Naive thymus-derived CD8-positive, alpha-beta T cell (primary cell): Measurements from ENCODE around the gene CDK19. TPM values are rescaled to one million over a fixed set of nuclear protein-coding genes. Genes with fewer than 3 reads are reported as not detected.

ENCODE experiments used
- ATAC-seq, 2 donors: fragments of 150-1000 bp; cut with Tn5 transposase in 1 of 2; sonication (Bioruptor Pico), chemical (Tn5 transposase) in 1 of 2; 1 replicate in 1 of 2; 2 replicates in 1 of 2; pipeline ENCODE4 v1.10.0; 2021; ENCODE audit warnings: mild to moderate bottlenecking in 2 of 2, moderate library complexity in 2 of 2
- POLR2A ChIA-PET: fragments of 350-600 bp; sonication (Branson Sonifier 250); formaldehyde crosslinking; loops from one replicate; lab custom pipeline; 2021; ENCODE audit warnings: antibody characterized with exemption; lab: Charles Lee
- DNase-seq, 10 donors: peaks; one replicate each; pipeline versions ENCODE4 v3.0.0 to v3.0.0-alpha.2; 2020 to 2022
- H3K27ac Mint-ChIP-seq, 10 donors: one replicate each; pipeline ENCODE4 v1.8.0; 2020 to 2022; ENCODE audit warnings: mild to moderate bottlenecking in 10 of 10, mixed read lengths in 10 of 10, moderate library complexity in 4 of 10, inconsistent platforms in 1 of 10
- H3K27me3 Mint-ChIP-seq, 5 donors: one replicate each; pipeline ENCODE4 v1.8.0; 2021 to 2022; ENCODE audit warnings: mixed read lengths in 5 of 5
- H3K36me3 Mint-ChIP-seq, 3 donors: one replicate each; pipeline ENCODE4 v1.8.0; 2020 to 2022; ENCODE audit warnings: mixed read lengths in 3 of 3, mild to moderate bottlenecking in 2 of 3, inconsistent platforms in 1 of 3
- H3K4me1 Mint-ChIP-seq, 4 donors: one replicate each; pipeline ENCODE4 v1.8.0; 2021 to 2022; ENCODE audit warnings: mixed read lengths in 4 of 4
- H3K4me3 Mint-ChIP-seq, 10 donors: one replicate each; pipeline ENCODE4 v1.8.0; 2020 to 2022; ENCODE audit warnings: mild to moderate bottlenecking in 10 of 10, mixed read lengths in 10 of 10, moderate library complexity in 6 of 10, inconsistent platforms in 1 of 10
- H3K9me3 Mint-ChIP-seq, 9 donors: one replicate each; pipeline ENCODE4 v1.8.0; 2020 to 2022; ENCODE audit warnings: mixed read lengths in 9 of 9, mild to moderate bottlenecking in 3 of 9, inconsistent platforms in 1 of 9, moderate library complexity in 1 of 9
- polyA plus RNA-seq, 3 donors: library from polyadenylated mRNA; unstranded; fragments of 300-500 nt; fragmentation: Illumina TruSeq; gene quantifications; one replicate each; pipeline ENCODE4 v1.2.3, GENCODE V29; 2021
- total RNA-seq, 8 experiments: library from RNA in 2 of 8; stranded (reverse) in 2 of 8; gene quantifications; one replicate each; pipeline ENCODE4 v1.2.3 and lab custom pipeline; 2021 to 2026

Gene CDK19
- total and polyA plus RNA-seq, 5 experiments from 2014 or later, result 1.1 to 20.0 (median 2.1) TPM

GRCh38 chr6:110831405-110831804 is 16.1 kb upstream of the CDK19 start:
- H3K27me3 Mint-ChIP-seq, result no peaks in the 10 kb centered on the region
- ATAC-seq (no peak), DNase-seq (no peak)
- no peak overlapping the region for H3K4me3 Mint-ChIP-seq
- H3K9me3 Mint-ChIP-seq, result no peaks in the 10 kb centered on the region
- peaks cover 0 to 3% (median 0%) of the 10 kb centered on the region in 4 donors for H3K4me1 Mint-ChIP-seq
- POLR2A ChIA-PET, result no interaction called here
- no peaks in the 10 kb centered on the region for H3K36me3 Mint-ChIP-seq
- no peak overlapping the region for H3K27ac Mint-ChIP-seq

GRCh38 chr6:110828396-110828795 is 13.1 kb upstream of the CDK19 start:
- Mint-ChIP-seq H3K27ac (peak overlapping the region in 1 of 10 donors; percentile 48), H3K4me1 (peaks cover 0 to 9% (median 0%) of the 10 kb centered on the region in 4 donors), H3K9me3 (no peaks in the 10 kb centered on the region), H3K36me3 (no peaks in the 10 kb centered on the region), H3K4me3 (no peak overlapping the region), H3K27me3 (no peaks in the 10 kb centered on the region)
- no peak for DNase-seq
- POLR2A ChIA-PET, result no interaction called here
- no peak for ATAC-seq

DNA sequence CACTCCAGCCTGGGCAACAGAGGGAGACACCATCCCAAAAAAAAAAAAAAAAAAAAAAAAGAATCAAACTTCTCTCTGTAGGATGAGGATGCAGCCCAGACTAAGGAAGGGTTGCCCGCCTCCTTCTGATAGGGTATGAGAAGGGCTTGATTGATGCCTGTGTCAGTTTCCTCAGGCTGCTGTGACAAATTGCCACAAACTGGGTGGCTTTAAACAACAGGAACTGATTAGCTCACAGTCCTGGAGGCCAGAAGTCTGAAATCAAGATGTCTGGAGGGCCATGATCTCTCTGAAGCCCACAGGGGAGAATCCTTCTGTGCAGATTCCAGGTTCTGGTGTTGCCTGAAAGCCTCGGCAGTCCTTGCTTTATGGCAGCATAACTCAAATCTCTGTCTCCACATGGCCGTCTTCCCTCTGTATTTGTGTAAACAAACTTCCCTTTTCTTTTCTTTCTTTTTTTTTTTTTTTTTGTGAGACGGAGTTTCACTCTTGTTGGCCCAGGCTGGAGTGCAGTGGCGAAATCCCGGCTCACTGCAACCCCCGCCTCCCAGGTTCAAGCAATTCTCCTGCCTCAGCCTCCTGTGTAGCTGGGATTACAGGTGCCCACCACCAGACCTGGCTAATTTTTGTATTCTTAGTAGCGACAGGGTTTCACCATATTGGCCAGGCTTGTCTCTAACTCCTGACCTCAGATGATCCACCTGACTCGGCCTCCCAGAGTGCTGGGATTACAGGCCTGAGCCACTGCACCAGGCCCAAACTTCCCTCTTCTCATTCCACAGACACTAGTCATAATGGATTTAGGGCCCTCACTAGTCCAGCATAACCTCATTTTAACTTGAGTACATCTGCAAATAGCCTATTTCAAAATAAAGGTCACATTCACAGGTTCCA is 11.2 kb upstream of the CDK19 start:
- no peak for DNase-seq

GRCh38 chr6:110823146-110823545 is 7.9 kb upstream of the CDK19 start:
- Mint-ChIP-seq H3K4me1 (peaks cover 0 to 13% (median 0%) of the 10 kb centered on the region in 4 donors), H3K9me3 (no peaks in the 10 kb centered on the region), H3K27me3 (no peaks in the 10 kb centered on the region), H3K4me3 (no peak overlapping the region), H3K27ac (no peak overlapping the region), H3K36me3 (no peaks in the 10 kb centered on the region)
- DNase-seq (no peak), ATAC-seq (no peak)
- POLR2A ChIA-PET, result no interaction called here

More for the DNA sequence above, 11.2 kb upstream of the CDK19 start:
- no peak for ATAC-seq
- POLR2A ChIA-PET, result interaction anchor here (1.0 kb wide), 1 partner anchor 48 kb away, joined by 3 read pairs; no protein-coding TSS in a partner anchor
- no peak overlapping the region for H3K27ac Mint-ChIP-seq
- H3K9me3 Mint-ChIP-seq, result no peaks in the 10 kb centered on the region
- H3K4me1 Mint-ChIP-seq, result peaks cover 0 to 11% (median 0%) of the 10 kb centered on the region in 4 donors
- no peaks in the 10 kb centered on the region for H3K27me3 Mint-ChIP-seq
- H3K4me3 Mint-ChIP-seq, result no peak overlapping the region
- H3K36me3 Mint-ChIP-seq, result no peaks in the 10 kb centered on the region

- H3K4me1 Mint-ChIP-seq, result peaks cover 0 to 13% (median 0%) of the 10 kb centered on the region in 4 donors
- H3K27me3 Mint-ChIP-seq, result no peaks in the 10 kb centered on the region
- POLR2A ChIA-PET, result no interaction called here
- no peaks in the 10 kb centered on the region for H3K36me3 Mint-ChIP-seq
- ATAC-seq, result no peak
- DNase-seq, result no peak
- no peak overlapping the region for H3K27ac Mint-ChIP-seq
- no peak overlapping the region for H3K4me3 Mint-ChIP-seq
- H3K9me3 Mint-ChIP-seq, result no peaks in the 10 kb centered on the region
Measured at GRCh38 chr6:110822249-110822648, 7.0 kb upstream of the CDK19 start.

DNA sequence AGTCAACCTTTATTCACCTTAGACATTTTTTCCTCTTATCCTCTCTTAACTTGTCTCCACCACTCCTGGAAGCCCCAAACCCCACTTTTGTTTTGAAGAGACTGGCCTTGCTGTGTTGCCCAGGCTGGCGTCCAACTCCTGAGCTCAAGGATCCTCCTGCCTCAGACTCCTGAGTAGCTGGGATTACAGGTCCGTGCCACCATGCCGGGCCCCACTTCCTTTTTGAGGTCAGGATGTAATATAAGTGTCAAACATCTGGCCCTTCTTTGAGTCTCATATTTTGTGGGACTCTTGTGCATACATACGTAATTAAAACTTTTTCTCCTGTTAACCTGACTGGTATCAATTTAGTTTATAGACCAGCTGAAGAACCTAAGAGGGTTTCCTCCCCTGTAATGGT is 1.4 kb upstream of the CDK19 start:
- Mint-ChIP-seq H3K4me1 (peaks cover 15 to 32% (median 24%) of the 10 kb centered on the region in 4 donors), H3K27ac (peak overlapping the region; percentile 83 to 100 (median 99)), H3K9me3 (no peaks in the 10 kb centered on the region), H3K27me3 (peaks cover 0 to 4% (median 0%) of the 10 kb centered on the region in 5 donors), H3K4me3 (peak overlapping the region; percentile 54 to 100 (median 98)), H3K36me3 (no peaks in the 10 kb centered on the region)
- ATAC-seq (no peak), DNase-seq (no peak)
- POLR2A ChIA-PET, result interaction anchor here (2.5 to 5.1 kb wide), 2 partner anchors 59 to 141 kb away, joined by 45 to 346 read pairs; partner anchors contain the start of genes AMD1 and GTF3C6

DNA sequence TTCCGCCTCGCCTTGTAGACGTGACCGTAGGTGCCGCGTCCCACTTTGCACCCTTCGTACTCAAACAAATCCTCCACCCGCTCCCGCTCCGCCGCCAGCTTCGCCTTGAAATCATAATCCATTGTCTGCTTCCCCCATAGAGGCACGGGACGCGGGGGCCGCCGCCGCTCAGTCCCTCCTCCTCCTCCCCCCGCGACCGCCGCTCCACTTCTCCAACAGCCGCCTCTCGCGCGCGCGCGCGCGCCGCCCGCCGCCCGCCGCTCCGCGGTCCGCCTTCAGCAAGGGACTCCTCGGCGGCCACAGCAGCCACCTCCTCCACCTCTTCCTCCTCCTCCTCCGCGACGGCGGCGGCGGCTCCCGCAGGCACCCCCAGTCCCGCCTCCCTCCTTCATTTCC is 256 bp downstream of the CDK19 start:
- Mint-ChIP-seq H3K36me3 (no peaks in the 10 kb centered on the region), H3K9me3 (no peaks in the 10 kb centered on the region), H3K4me1 (peaks cover 16 to 41% (median 27%) of the 10 kb centered on the region in 4 donors), H3K27me3 (peaks cover 0 to 4% (median 0%) of the 10 kb centered on the region in 5 donors), H3K27ac (peak overlapping the region; percentile 96 to 100 (median 99)), H3K4me3 (peak overlapping the region; percentile 93 to 100 (median 98))
- POLR2A ChIA-PET, result interaction anchor here (0.6 to 5.1 kb wide), 25 partner anchors 9 to 1432 kb away, joined by 3 to 346 read pairs (median 4); partner anchors contain the start of genes AK9, AMD1, CD164 and FIG4
- no peak for DNase-seq
- peak; percentile 2 to 9 for ATAC-seq

GRCh38 chr6:110814102-110815014 is 911 bp downstream of the CDK19 start:
- DNase-seq (peak; percentile 33 to 70 (median 50)), ATAC-seq (peak in 1 of 2 donors; percentile 8)
- H3K36me3 Mint-ChIP-seq, result no peaks in the 10 kb centered on the region
- peak overlapping the region; percentile 93 to 100 (median 98) for H3K4me3 Mint-ChIP-seq
- POLR2A ChIA-PET, result interaction anchor here (0.5 to 5.1 kb wide), 23 partner anchors 8 to 1431 kb away, joined by 3 to 346 read pairs (median 4); partner anchors contain the start of genes AK9, AMD1, CD164 and FIG4
- H3K4me1 Mint-ChIP-seq, result peaks cover 18 to 45% (median 31%) of the 10 kb centered on the region in 4 donors
- peak overlapping the region; percentile 96 to 100 (median 99) for H3K27ac Mint-ChIP-seq
- H3K27me3 Mint-ChIP-seq, result peaks cover 0 to 4% (median 0%) of the 10 kb centered on the region in 5 donors
- no peaks in the 10 kb centered on the region for H3K9me3 Mint-ChIP-seq

GRCh38 chr6:110813338-110814101 is 1.7 kb downstream of the CDK19 start:
- DNase-seq, result peak in 3 of 10 donors; percentile 6 to 11 (median 6)
- Mint-ChIP-seq H3K9me3 (no peaks in the 10 kb centered on the region), H3K4me1 (peaks cover 18 to 45% (median 31%) of the 10 kb centered on the region in 4 donors), H3K27me3 (peaks cover 0 to 4% (median 0%) of the 10 kb centered on the region in 5 donors), H3K4me3 (peak overlapping the region; percentile 91 to 100 (median 93)), H3K27ac (peak overlapping the region in 9 of 10 donors; percentile 62 to 97 (median 89)), H3K36me3 (no peaks in the 10 kb centered on the region)
- ATAC-seq, result no peak
- POLR2A ChIA-PET, result interaction anchor here (0.5 to 5.1 kb wide), 6 partner anchors 51 to 144 kb away, joined by 3 to 346 read pairs (median 8); partner anchors contain the start of gene AMD1

DNA sequence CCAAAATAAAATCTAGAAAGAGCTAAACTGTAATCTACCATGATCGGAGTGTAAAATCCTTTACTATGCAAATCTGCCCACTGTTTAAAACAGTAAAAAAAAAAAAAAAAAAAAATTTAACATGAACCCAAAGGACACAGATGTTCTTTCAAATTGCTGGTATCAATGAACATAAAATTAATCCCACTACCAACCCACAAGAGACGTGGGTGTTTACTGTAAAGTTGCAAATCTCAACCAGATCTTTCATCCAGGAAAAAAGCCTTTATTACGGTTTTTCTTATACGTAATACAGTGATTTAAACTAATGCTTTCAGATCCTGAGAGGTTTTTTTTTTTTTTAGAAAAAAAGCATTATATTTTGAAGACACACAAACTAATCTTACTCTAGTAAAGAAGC is 2.5 kb downstream of the CDK19 start:
- POLR2A ChIA-PET, result interaction anchor here (1.6 to 5.1 kb wide), 2 partner anchors 63 to 145 kb away, joined by 3 to 346 read pairs; partner anchors contain the start of gene AMD1
- Mint-ChIP-seq H3K9me3 (no peaks in the 10 kb centered on the region), H3K27me3 (peaks cover 0 to 4% (median 0%) of the 10 kb centered on the region in 5 donors), H3K4me1 (peaks cover 18 to 52% (median 33%) of the 10 kb centered on the region in 4 donors), H3K36me3 (no peaks in the 10 kb centered on the region), H3K27ac (no peak overlapping the region), H3K4me3 (no peak overlapping the region)
- ATAC-seq (no peak), DNase-seq (no peak)

DNA sequence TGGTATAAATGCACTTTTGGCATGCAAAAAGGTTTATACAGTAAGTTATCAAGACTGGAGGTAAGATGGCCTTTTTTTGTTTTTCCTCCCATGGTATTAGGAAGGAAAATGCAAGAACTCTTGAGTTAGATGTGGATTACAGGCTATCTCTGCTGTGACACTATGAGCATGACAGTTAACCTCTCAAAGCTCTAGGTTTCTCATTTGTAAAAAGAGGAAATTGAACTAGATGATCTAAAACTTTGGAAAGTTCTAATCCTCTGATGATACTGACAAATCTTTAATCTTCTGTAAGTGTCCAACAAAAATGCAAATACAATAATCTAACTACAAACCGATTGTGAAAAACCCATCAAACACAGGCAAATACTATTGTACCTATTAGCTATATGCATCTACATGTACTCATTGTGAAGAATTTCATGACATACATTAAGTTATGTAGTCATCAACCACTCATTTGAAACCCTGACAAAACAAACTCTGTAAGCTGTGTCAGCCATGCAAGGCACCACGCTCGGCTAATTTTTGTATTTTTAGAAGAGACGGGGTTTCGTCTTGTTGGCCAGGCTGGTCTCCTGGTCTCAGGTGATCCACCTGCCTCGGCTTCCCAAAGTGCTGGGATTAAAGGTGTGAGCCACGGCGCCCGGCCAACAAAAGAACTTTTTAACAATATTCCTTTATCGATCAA is 4.2 kb downstream of the CDK19 start:
- H3K4me1 Mint-ChIP-seq, result peaks cover 16 to 50% (median 24%) of the 10 kb centered on the region in 4 donors
- H3K27me3 Mint-ChIP-seq, result peaks cover 0 to 4% (median 0%) of the 10 kb centered on the region in 5 donors
- no peak for ATAC-seq
- H3K9me3 Mint-ChIP-seq, result no peaks in the 10 kb centered on the region
- peak overlapping the region in 1 of 10 donors; percentile 55 for H3K4me3 Mint-ChIP-seq
- H3K36me3 Mint-ChIP-seq, result no peaks in the 10 kb centered on the region
- POLR2A ChIA-PET, result no interaction called here
- H3K27ac Mint-ChIP-seq, result peak overlapping the region in 2 of 10 donors; percentile 34 to 41
- no peak for DNase-seq
